ENCODE data around the gene MYPN. TPM values are rescaled to one million over a fixed set of nuclear protein-coding genes. Genes with fewer than 3 reads are reported as not detected.
A peak's percentile ranks its signal among the peaks of the same experiment; 100 is the strongest.

Gene MYPN
- polyA plus RNA-seq, 6 donors from 2014 or later, result not detected

DNA sequence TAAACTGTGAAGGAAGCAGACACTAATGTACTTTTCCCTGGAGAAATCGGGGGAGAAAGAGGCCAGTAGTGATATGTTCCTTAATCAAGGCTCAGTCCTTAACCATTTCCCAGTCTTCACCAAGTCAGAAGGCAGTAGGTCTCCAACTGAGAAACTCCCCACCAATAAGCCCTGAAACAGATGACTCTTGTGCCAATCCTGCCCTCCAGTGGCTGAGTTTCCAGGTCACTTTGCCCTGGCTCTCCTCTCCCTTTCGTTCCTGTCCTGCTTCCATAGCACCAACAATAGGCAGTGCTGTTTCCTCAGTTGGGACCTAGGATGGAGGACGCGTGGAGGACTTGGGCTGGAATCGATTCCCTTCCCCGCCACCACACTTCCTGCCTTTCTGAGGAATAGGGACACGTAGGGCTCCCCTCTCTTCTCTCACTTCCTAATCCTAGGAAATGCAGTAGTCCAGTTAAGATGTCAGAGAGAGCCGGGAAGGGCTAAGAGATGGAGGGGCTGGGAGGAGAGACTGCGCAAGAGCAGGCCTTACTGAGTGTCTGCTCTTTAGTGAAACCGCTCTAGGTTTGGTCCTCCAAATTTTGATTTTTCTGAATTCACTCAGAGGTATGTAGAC is 99.2 kb downstream of the MYPN start:
- H3K27me3 Mint-ChIP-seq, result peaks cover 10 to 21% (median 16%) of the 10 kb centered on the region in 3 donors
- no peak for ATAC-seq (ENCODE audit: low read depth in 2 of 2)
- H3K4me3 Mint-ChIP-seq, result no peak overlapping the region
- no peaks in the 10 kb centered on the region for H3K36me3 Mint-ChIP-seq
- no peaks in the 10 kb centered on the region for H3K9me3 Mint-ChIP-seq
- no peak for DNase-seq
- no peak overlapping the region for H3K27ac Mint-ChIP-seq
- no peaks in the 10 kb centered on the region for H3K4me1 Mint-ChIP-seq

DNA sequence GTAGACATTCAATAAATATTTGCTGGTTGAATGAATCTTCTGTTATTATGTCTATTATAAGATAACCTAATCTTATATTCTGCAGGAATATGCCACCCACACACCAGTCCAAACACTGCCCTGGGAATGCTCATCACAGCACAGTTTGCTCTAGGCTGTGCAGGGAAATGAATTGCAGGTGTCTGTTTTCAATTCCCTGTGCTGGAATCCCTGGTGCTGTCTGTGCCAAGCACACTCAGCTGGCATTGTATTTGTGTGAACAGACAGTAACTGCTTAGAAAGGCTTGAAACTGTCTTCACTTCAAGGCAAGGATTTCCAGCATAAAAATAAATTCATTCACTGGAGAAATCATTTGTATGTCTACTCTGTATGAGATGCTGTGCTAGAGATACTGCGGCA is 102.4 kb downstream of the MYPN start:
- Mint-ChIP-seq H3K9me3 (no peaks in the 10 kb centered on the region), H3K27ac (no peak overlapping the region), H3K27me3 (peaks cover 0 to 10% (median 9%) of the 10 kb centered on the region in 3 donors), H3K36me3 (no peaks in the 10 kb centered on the region), H3K4me1 (no peaks in the 10 kb centered on the region), H3K4me3 (no peak overlapping the region)
- DNase-seq (no peak), ATAC-seq (ENCODE audit: low read depth in 2 of 2) (no peak)

DNA sequence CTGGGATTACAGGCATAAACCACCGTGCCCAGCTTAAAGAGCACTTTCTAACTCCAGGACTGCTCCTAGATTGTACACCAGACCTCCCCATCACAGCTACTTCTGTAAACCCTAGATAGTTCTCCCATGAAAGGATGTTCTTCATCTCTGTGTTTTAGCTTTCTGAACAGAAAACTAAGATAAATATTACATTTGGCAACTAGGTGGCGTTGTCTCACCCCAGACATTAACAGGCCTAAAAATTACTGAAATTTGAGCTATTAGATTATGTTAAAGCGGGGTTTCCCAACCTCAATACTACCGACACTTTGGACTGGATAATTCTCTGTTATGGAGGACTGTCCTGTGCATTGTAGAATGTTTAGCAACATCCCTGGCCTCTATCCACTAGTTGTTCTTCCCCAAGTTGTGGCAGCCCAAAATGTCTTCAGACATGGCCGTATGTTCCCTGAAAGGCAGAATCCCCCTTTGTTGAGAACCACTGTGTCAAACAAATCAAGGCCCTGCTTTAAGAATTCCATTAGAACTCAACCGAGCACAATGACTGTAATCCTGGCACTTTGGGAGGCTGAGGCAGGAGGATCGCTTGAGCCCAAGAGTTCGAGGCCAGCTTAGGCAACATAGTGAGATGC is 103.5 kb downstream of the MYPN start:
- DNase-seq (peak; percentile 29), ATAC-seq (ENCODE audit: low read depth in 2 of 2) (peak in 1 of 2 donors; percentile 47)
- no peaks in the 10 kb centered on the region for H3K36me3 Mint-ChIP-seq
- H3K27ac Mint-ChIP-seq, result no peak overlapping the region
- H3K4me3 Mint-ChIP-seq, result no peak overlapping the region
- H3K9me3 Mint-ChIP-seq, result no peaks in the 10 kb centered on the region
- H3K4me1 Mint-ChIP-seq, result no peaks in the 10 kb centered on the region
- peaks cover 0 to 12% (median 10%) of the 10 kb centered on the region in 3 donors for H3K27me3 Mint-ChIP-seq

DNA sequence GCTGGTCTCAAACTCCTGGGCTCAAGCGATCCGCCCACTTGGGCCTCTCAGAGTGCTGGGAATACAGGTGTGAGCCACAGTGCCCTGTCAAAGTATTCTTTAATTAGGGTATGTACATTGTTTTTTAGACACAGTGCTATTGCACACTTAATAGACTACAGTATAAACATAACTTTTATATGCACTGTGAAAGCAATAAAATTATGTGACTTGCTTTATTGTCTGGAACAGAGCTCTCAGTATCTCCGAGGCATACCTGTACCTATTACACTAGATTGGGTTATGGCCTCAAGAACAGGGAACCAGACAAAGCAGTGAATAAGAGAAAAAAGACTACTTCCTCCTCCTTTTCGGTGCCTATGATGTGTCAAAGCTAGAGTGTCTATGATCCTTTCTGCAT is 109.5 kb downstream of the MYPN start:
- Mint-ChIP-seq H3K9me3 (no peaks in the 10 kb centered on the region), H3K4me1 (peaks cover 0 to 4% (median 0%) of the 10 kb centered on the region in 3 donors), H3K27ac (peak overlapping the region in 2 of 6 donors; percentile 4 to 80), H3K27me3 (peaks cover 0 to 8% (median 0%) of the 10 kb centered on the region in 3 donors), H3K4me3 (no peak overlapping the region), H3K36me3 (no peaks in the 10 kb centered on the region)
- ATAC-seq (ENCODE audit: low read depth in 2 of 2) (no peak), DNase-seq (no peak)

DNA sequence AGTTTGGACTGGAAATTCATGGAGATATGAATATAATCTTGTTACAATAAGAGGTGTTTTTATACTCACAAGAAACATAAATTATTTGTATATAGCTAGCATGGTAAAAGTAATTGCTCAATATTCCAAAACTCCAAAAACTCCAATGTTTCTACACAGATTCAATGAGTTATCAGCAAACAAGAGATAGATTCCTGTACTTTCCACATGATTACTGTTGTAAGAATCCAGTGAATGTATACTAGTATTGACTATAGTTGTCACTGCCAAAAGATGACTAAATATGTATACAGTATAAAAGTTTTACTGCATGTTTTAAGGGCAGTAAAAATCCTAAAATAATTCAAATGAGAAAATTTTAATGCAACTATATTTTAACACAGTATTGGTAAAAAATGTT is 111.9 kb downstream of the MYPN start:
- Mint-ChIP-seq H3K9me3 (no peaks in the 10 kb centered on the region), H3K4me1 (peaks cover 0 to 4% (median 0%) of the 10 kb centered on the region in 3 donors), H3K27me3 (peaks cover 0 to 8% (median 0%) of the 10 kb centered on the region in 3 donors), H3K36me3 (no peaks in the 10 kb centered on the region), H3K27ac (no peak overlapping the region), H3K4me3 (no peak overlapping the region)
- DNase-seq, result no peak
- ATAC-seq (ENCODE audit: low read depth in 2 of 2), result no peak

DNA sequence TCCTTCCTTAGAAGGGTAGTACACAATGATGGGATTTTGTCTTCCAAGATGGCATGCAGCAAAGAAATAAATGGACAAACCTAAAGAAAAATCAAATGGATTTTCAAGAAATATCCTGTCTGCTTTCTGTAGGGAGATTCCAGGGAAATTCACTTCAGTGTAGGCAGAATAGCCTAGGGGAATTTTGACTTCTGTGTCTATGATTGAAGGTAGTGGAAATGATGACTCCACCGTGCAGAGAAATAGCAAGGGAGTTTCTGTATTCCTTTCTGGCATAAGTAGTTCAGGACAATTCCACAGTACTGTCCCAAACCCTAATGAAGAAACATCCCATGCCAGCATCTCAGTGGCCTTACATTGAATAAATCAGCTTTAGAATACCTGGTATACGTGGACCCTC is 113.1 kb downstream of the MYPN start:
- no peak for DNase-seq
- no peak for ATAC-seq (ENCODE audit: low read depth in 2 of 2)
- Mint-ChIP-seq H3K36me3 (no peaks in the 10 kb centered on the region), H3K9me3 (no peaks in the 10 kb centered on the region), H3K4me3 (no peak overlapping the region), H3K4me1 (peaks cover 0 to 4% (median 0%) of the 10 kb centered on the region in 3 donors), H3K27me3 (peaks cover 0 to 4% (median 0%) of the 10 kb centered on the region in 3 donors), H3K27ac (no peak overlapping the region)

DNA sequence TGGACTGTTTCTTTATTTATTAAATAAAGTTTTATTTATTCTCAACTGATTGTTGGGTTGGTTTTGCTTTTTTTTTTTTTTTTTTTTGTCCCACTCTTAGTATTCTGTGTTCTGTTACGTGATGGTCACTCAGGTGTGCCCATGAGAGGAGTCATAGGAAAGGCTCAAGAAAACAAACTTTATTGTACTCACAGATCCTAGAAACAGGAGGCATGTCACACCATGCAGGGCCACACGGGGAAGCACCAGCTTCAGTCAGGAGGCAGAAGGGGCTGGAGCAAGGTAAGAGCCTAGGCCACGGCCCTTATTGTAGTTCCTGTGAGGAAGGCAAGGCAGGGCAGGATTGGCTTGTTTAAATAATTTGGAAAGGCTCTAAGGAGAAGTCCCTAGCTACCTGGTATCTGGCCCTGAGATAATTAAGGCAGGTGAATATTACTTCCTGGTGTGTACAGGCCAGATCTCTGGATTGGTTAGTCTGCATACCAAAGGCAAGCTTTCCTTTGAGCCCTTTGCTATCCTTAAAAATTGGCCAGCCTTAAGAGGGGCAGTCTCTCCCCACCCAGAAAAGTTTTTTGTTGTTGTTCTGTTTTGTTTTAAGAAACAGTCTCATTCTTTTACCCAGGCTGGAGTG is 114.4 kb downstream of the MYPN start:
- Mint-ChIP-seq H3K4me1 (peaks cover 0 to 4% (median 0%) of the 10 kb centered on the region in 3 donors), H3K27me3 (peaks cover 9 to 11% (median 11%) of the 10 kb centered on the region in 3 donors), H3K9me3 (no peaks in the 10 kb centered on the region)

DNA sequence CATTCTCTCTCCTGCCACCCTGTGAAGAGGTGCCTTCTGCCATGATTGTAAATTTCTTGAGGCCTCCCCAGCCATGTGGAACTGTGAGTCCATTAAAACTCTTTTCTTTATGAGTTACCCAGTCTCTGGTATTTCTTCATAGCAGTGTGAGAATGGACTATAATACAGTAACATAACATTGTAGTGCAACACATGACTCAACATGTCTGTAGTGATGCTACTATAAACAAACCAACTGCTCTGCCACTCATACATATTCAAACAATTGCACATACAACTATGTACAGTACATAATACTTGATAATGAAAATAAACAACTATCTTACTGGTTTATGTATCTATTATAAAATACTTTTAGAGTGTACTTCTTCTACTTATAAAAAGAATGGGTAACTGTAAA is 115.5 kb downstream of the MYPN start:
- no peak overlapping the region for H3K27ac Mint-ChIP-seq
- no peaks in the 10 kb centered on the region for H3K36me3 Mint-ChIP-seq

More for the DNA sequence above, 114.4 kb downstream of the MYPN start:
- Mint-ChIP-seq H3K36me3 (no peaks in the 10 kb centered on the region), H3K27ac (no peak overlapping the region), H3K4me3 (no peak overlapping the region)
- ATAC-seq (ENCODE audit: low read depth in 2 of 2) (no peak), DNase-seq (no peak)

DNA sequence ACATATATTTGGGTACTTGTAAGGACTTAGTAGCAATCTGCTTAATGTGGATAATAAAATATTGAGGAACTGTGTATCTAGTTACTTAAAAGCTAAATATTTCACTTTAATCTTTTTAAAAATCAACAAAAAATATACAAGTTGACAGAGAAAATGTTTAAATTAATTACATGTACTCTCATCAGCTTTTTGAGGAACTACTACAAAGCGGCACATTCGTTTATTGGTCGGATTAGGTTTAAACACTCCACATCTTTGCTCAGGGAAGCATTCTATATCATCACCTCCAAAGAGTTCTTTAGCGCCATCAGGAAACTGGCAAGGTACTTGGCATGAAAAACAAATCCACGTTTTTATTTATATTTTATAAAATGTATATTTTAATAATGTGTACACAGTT is 121.0 kb downstream of the MYPN start:
- H3K9me3 Mint-ChIP-seq, result no peaks in the 10 kb centered on the region
- ATAC-seq (ENCODE audit: low read depth in 2 of 2) (no peak), DNase-seq (no peak)
- peaks cover 3 to 8% (median 8%) of the 10 kb centered on the region in 3 donors for H3K4me1 Mint-ChIP-seq
- peaks cover 33 to 41% (median 34%) of the 10 kb centered on the region in 3 donors for H3K27me3 Mint-ChIP-seq
- H3K36me3 Mint-ChIP-seq, result no peaks in the 10 kb centered on the region
- peak overlapping the region in 4 of 8 donors; percentile 77 to 87 (median 83) for H3K4me3 Mint-ChIP-seq
- no peak overlapping the region for H3K27ac Mint-ChIP-seq

More for the DNA sequence above, 115.5 kb downstream of the MYPN start:
- H3K4me1 Mint-ChIP-seq, result no peaks in the 10 kb centered on the region
- H3K9me3 Mint-ChIP-seq, result no peaks in the 10 kb centered on the region
- ATAC-seq (ENCODE audit: low read depth in 2 of 2), result no peak
- no peak overlapping the region for H3K4me3 Mint-ChIP-seq
- no peak for DNase-seq
- H3K27me3 Mint-ChIP-seq, result peaks cover 12 to 22% (median 17%) of the 10 kb centered on the region in 3 donors

DNA sequence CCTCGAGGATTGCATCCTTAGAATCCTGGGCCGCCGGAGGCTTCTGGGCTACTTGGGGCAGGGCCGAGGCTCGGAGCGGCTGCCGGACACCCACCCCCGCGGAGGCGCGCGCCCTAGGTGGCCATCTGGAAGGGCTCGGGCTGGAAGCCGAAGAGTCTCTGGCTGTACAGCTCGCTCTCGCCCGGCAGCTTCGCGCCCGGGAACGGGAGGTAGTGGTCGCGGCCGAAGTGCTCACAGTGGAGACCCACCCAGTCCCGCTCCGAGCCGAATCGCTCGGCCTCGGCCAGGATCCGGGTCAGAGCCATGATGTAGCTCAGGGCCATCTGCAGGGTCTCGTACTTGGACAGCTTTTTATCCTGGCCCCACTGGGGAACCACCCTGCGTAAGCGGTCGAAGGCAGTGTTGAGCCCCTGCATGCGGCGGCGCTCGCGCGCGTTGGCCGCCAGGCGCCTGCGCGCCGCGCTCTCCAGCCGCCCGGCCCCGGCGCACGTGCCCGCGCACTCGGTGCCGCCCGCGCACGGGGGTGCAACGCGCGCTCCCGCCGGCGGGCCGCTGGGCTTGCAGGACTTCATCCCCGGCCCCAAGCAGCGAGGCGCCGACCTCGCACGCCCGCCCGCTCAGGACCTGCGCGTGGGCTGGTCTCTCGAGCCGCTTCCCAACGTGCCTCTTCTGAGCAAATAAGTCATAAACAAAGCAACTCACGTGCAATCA is 122.0 kb downstream of the MYPN start:
- Mint-ChIP-seq H3K9me3 (no peaks in the 10 kb centered on the region), H3K27ac (no peak overlapping the region), H3K4me1 (peaks cover 3 to 8% (median 8%) of the 10 kb centered on the region in 3 donors), H3K4me3 (peak overlapping the region; percentile 72 to 87 (median 82)), H3K36me3 (no peaks in the 10 kb centered on the region), H3K27me3 (peaks cover 33 to 41% (median 34%) of the 10 kb centered on the region in 3 donors)
- ATAC-seq (ENCODE audit: low read depth in 2 of 2) (peak; percentile 94 to 95), DNase-seq (peak; percentile 25)

DNA sequence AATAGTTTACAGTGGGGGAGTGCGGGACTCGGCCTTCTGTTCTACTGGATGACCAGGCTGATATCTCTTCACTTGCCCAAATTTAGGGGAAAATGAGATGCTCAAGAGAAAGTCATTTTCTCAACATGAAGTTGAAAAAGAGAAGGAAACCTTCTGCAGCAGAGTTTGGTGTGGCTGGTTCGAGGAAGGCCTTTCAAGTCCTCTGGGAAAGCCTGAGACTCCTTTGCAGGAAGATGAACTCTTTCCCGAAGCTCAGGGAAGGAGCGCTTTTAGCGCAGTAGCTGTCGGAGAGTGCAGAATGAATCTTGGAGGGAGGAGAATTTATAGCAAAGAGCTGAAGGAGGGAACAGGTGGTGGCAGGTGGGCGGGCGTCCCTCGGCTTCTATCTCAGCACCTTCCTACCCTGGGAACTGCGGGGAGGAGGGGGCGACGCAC is 122.5 kb downstream of the MYPN start, which contains the start of gene ATOH7:
Gene ATOH7, minus strand, starts transcription at position 297 of the 435 bp plus-strand sequence. CDS start 436 bp downstream, outside the sequence.
- no peak for ATAC-seq (ENCODE audit: low read depth in 2 of 2)
- H3K4me1 Mint-ChIP-seq, result peaks cover 3 to 8% (median 8%) of the 10 kb centered on the region in 3 donors
- peak within 1 kb of the TSS in 1 of 6 donors; percentile 21 for H3K27ac Mint-ChIP-seq

DNA sequence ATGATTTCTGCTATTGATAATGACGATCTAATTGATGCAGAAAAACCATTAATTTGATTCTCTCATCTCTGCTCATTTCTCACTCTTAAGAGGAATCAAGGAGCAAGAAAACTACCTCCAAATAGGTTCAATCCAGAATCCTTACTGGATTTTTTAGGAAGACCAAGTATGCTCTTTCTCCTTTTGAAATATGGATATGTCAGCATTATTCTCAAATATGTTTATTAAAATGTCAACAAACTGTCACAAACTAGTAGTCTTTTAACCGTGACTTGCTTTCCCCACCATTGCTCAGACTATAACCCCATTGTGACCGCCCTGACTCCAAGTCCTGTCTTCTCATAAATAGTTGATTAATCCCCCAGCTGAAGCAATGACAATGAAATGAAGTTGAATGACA is 123.8 kb downstream of the MYPN start:
- ATAC-seq (ENCODE audit: low read depth in 2 of 2), result no peak
- DNase-seq, result no peak
- Mint-ChIP-seq H3K9me3 (no peaks in the 10 kb centered on the region), H3K4me3 (peak overlapping the region in 1 of 8 donors; percentile 9), H3K27ac (no peak overlapping the region), H3K27me3 (peaks cover 29 to 35% (median 29%) of the 10 kb centered on the region in 3 donors), H3K4me1 (peaks cover 3 to 8% (median 8%) of the 10 kb centered on the region in 3 donors), H3K36me3 (no peaks in the 10 kb centered on the region)

More for the DNA sequence above, 122.5 kb downstream of the MYPN start, which contains the start of gene ATOH7:
- Mint-ChIP-seq H3K27me3 (peaks cover 33 to 41% (median 34%) of the 10 kb centered on the region in 3 donors), H3K4me3 (peak within 1 kb of the TSS; percentile 72 to 87 (median 82)), H3K36me3 (no peaks in the 10 kb centered on the region), H3K9me3 (no peaks in the 10 kb centered on the region)
- no peak for DNase-seq

DNA sequence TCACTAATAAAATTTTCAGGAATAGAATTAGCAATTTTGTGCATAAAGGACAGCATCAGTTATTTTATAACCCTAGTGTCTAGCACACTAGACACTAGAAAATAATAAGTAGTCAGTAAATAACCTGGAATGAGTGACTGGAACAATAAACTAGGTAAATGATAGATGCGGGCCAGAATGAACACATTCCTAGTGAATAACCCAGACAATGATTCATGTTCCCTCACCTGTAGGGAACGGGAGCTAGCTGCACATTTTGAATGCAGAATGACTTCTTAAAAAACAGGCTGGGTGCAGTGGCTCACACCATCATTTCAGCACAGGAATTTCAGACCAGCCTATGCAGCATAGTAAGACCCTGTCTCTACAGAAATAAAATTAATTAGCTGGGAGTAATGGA is 125.8 kb downstream of the MYPN start:
- ATAC-seq (ENCODE audit: low read depth in 2 of 2), result no peak
- H3K36me3 Mint-ChIP-seq, result no peaks in the 10 kb centered on the region
- no peaks in the 10 kb centered on the region for H3K9me3 Mint-ChIP-seq
- peaks cover 17 to 21% (median 19%) of the 10 kb centered on the region in 3 donors for H3K27me3 Mint-ChIP-seq
- no peak overlapping the region for H3K4me3 Mint-ChIP-seq
- no peak overlapping the region for H3K27ac Mint-ChIP-seq
- no peak for DNase-seq
- H3K4me1 Mint-ChIP-seq, result peaks cover 3 to 8% (median 8%) of the 10 kb centered on the region in 3 donors

Data from naive B cell (primary cell).